HuH-7.5 (cell line): ENCODE data around the gene WFDC13.
"Not testable (repeated sequence)": the region's sequence is repeated elsewhere in the genome, so short reads cannot be mapped to it uniquely, and the experiment has no call there.

ENCODE experiments used
- DNase-seq: peaks from one replicate; pipeline ENCODE4 v3.0.0; 2011; ENCODE audit warnings: low spot score

WFDC13 gene, protein sequence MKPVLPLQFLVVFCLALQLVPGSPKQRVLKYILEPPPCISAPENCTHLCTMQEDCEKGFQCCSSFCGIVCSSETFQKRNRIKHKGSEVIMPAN

DNA sequence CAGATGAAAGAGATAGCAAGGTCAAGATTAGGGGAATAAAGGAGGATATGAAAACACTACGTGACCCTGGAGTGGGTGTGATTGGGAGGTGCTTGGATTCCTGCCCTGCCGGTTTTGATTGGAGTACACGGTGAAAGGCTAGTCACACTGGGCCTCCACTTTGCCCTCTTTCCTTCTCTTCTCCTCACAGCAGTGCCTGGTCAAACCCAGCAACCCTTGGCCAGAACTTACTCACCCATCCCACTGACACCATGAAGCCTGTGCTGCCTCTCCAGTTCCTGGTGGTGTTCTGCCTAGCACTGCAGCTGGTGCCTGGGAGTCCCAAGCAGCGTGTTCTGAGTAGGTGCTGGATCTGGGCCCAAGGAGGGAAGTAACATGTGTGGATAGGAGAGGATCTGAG, at the start of gene WFDC13:
Gene WFDC13 (plus strand): TSS at position 166 of the 400 bp plus-strand sequence. CDS start 86 bp downstream, at position 252.
- no peak for DNase-seq

DNA sequence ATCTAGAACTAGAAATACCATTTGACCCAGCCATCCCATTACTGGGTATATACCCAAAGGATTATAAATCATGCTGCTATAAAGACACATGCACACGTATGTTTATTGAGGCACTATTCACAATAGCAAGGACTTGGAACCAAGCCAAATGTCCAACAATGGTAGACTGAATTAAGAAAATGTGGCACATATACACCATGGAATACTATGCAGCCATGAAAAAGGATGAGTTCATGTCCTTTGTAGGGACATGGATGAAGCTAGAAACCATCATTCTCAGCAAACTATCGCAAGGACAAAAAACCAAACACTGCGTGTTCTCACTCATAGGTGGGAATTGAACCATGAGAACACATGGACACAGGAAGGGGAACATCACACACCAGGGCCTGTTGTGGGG, 44.8 kb upstream of the WFDC13 start:
- not testable (repeated sequence) for DNase-seq

GRCh38 chr20:45670139-45670538, 31.7 kb upstream of the WFDC13 start, which contains the start of gene WFDC11:
TSS of gene WFDC11 (minus strand) at chr20:45670239. CDS start at chr20:45650600, 19,639 bp downstream.
- DNase-seq: no peak

DNA sequence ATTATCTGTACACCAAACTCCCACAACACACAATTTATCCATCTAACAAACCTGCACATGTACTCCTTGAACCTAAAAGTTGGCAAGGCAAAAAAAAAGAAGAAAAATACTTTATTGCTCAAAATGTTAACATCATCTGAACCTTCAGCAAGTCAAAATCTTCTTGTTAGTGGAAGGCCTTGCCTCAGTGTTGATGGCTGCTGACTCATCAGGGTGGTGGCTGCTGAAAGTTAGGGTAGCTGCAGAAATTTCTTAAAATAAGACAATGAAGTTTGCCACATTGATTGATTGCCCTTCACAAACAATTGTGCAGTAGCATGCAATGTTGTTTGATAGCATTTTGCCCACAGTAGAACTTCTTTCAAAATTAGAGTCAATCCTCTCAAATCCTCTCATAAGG, 29.1 kb upstream of the WFDC13 start:
- no peak for DNase-seq

DNA sequence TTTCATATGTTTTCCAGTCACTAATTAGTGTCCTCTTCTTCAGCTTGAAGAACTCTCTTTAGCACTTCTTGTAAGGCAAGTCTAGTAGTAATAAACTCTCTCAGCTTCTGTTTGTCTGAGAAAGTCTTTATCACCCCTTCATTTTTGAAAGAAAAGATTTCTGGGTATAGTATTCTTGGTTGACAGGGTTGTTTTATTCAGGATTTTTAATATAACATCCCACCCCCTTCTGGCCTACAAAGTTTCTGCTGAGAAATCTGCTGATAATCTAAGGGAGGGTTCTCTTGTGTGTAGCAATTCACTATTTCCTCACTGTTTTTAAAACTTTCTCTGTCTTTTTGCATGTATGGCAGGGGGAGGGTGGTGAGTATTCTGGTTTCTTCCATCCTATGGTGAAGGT, 22.2 kb upstream of the WFDC13 start:
- DNase-seq: no peak

DNA sequence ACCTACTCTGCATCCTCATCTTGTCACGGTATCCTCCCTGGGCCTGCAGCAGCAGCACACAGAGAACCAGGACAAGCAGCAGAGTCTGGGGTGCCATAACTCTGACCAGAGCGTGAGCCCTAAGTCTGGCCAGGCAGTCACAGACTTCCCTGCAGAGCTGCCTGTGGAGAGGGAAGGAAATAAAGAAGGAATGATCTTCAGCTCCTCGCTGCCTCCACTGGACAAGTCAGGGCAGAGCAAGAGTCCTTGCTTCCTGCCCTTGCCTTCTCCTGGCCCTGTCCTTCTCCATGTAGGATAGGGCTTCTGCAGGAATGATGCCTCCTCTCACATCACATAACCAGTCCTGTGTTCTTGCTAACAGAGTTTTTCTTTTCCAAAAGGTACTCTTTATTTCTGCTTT, 15.9 kb upstream of the WFDC13 start:
- DNase-seq: peak; percentile 11

DNA sequence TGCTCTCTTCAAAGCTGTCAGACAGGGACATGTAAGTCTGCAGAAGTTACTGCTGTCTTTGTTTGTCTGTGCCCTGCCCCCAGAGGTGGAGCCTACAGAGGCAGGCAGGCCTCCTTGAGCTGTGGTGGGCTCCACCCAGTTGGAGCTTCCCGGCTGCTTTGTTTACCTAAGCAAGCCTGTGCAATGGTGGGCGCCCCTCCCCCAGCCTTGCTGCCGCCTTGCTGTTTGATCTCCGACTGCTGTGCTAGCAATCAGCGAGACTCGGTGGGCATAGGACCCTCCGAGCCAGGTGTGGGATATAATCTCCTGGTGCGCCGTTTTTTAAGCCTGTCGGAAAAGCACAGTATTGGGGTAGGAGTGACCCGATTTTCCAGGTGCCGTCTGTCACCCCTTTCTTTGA, 8.5 kb upstream of the WFDC13 start:
- DNase-seq: not testable (repeated sequence)

DNA sequence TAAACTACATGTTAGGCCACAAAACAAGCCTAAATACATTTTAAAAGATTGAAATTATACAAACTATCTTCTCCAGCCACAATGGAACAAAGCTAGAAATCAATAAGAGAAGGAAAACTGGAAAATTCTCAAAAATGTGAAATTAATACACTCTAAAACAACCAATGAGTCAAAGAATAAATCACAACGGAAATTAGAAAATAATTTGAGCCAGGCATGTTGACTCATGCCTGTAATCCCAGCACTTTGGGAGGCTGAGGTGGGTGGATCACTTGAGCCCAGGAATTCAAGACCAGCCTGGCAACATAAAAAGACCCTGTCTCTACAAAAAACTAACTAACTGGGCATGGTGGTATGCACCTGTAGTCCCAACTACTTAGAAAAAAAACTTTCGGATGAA, 6.3 kb upstream of the WFDC13 start:
- no peak for DNase-seq

- DNase-seq: no peak
Measured at GRCh38 chr20:45701104-45701503, 734 bp upstream of the WFDC13 start.

- no peak for DNase-seq
Measured at GRCh38 chr20:45704969-45705637, 3.3 kb downstream of the WFDC13 start, which contains the start of gene WFDC10B. TSS of gene WFDC10B (minus strand) at chr20:45705019. CDS start at chr20:45685992, 19,027 bp downstream.

- not testable (repeated sequence) for DNase-seq
Measured at GRCh38 chr20:45716141-45716688, 14.4 kb downstream of the WFDC13 start.

DNA sequence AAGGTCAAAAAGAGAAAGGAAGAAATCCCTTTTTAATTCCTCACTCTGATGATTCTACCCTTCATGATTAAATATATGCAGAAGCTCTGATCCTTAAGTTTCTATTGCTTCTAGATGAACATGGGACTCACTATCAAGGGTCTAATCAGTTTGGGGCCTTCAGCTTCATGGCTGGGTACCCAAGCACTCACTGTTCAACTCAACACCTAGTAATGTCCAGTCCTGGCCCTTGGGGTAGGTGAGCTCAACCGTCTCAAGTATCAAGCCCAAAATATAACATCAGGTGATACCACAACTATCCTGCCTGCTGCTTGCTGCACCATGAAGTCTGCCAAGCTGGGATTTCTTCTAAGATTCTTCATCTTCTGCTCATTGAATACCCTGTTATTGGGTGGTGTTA, 20.2 kb downstream of the WFDC13 start, which contains the start of gene SPINT4:
Gene SPINT4 (plus strand): TSS at position 301 of the 400 bp plus-strand sequence. CDS start 21 bp downstream, at position 322.
- no peak for DNase-seq

- no peak for DNase-seq
Measured at GRCh38 chr20:45725134-45725533, 23.3 kb downstream of the WFDC13 start.

- no peak for DNase-seq
Measured at GRCh38 chr20:45727044-45727443, 25.2 kb downstream of the WFDC13 start.

GRCh38 chr20:45732199-45732598, 30.4 kb downstream of the WFDC13 start:
- no peak for DNase-seq

DNA sequence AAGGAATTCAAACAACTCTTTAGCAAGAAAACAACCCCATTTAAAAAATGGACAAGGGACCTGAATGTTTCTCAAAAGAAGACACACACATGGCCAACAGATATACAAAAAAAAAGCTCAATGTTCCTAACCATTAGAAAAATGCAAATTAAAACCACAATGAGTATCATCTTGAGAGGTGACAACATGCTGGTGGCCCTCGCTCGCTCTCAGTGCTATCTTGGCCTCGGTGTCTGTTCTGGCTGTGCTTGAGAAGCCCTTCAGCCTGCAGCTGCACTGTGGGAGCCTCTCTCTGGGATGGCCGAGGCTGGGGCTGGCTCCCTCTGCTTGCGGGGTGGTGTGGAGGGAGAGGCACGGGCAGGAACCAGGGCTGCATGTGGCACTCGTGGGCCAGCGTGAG, 33.7 kb downstream of the WFDC13 start:
- DNase-seq: no peak

GRCh38 chr20:45735988-45736387, 34.1 kb downstream of the WFDC13 start:
- DNase-seq: no peak

GRCh38 chr20:45742596-45742995, 40.8 kb downstream of the WFDC13 start:
- DNase-seq: no peak

DNA sequence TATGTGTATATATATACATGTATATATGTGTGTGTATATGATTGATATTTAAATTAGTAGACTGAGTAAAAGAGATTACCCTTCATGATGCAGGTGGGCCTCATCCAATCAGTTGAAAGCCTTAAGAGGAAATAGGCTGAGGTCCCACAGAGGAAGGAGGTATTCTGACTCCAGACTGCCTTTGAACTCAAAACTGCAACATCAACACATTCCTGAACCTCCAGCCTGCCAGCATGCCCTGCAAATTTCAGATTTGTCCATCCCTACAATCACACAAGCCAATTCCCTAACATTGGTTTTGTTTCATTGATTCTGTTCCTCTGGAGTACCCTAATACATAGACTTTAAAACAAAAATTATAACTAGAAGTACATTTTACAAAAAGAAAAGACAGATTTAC, 43.2 kb downstream of the WFDC13 start:
- DNase-seq: no peak

GRCh38 chr20:45751721-45752120, 49.9 kb downstream of the WFDC13 start:
- no peak for DNase-seq

GRCh38 chr20:45752746-45753145, 50.9 kb downstream of the WFDC13 start:
- DNase-seq: no peak

- no peak for DNase-seq
Measured at GRCh38 chr20:45758096-45758495, 56.3 kb downstream of the WFDC13 start.
